ENCODE results near the gene ARSA.

The ARSA gene

DNA sequence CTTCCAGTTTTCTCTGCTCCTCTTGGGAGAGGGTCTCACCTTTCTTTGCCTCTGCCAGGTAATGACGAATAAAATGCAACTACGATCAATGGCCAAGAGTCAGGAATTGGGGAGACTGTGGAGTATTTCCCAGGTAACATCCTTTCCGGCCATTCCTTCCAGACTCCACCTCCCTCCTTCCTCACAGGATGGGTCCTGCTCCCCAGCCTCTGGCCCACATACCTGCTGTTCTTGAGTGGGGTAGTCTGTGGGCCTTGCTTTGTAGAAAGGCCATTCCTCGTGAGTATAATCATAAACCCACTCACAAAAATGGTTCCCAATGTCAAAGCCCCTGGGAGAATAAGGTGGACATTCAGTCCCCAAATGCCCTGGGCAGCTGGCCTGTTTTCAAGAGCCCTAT, 48.2 kb downstream of the ARSA start:
- DNase-seq (ENCODE audit: low read depth) = no peak

DNA sequence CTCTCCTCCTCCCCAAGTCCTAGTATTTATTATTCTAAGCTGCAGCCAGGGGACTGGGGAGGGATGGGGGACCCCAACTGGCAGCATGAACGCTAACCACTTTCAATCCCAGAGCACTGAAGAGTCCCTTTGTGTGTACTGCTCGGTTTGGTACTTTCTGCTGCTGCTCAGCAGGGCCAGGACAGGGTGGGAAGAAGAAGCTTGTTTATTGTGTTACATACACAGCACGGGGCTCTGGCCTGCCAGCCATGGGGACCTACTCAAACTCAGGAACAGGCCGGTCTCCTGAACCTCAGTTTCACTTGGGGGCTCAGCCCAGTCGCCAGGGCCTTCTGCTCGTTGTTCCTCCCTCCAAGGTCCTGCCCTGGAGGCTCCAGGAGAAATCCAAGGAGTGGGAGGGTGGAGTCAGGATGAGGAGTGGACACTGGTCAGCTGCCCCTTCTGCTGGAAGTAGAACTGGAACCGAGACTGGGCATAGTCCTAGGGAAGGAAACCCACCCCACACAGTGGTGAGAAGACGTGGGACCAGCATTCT, 49.1 kb downstream of the ARSA start:
- DNase-seq (ENCODE audit: low read depth) = no peak

DNA sequence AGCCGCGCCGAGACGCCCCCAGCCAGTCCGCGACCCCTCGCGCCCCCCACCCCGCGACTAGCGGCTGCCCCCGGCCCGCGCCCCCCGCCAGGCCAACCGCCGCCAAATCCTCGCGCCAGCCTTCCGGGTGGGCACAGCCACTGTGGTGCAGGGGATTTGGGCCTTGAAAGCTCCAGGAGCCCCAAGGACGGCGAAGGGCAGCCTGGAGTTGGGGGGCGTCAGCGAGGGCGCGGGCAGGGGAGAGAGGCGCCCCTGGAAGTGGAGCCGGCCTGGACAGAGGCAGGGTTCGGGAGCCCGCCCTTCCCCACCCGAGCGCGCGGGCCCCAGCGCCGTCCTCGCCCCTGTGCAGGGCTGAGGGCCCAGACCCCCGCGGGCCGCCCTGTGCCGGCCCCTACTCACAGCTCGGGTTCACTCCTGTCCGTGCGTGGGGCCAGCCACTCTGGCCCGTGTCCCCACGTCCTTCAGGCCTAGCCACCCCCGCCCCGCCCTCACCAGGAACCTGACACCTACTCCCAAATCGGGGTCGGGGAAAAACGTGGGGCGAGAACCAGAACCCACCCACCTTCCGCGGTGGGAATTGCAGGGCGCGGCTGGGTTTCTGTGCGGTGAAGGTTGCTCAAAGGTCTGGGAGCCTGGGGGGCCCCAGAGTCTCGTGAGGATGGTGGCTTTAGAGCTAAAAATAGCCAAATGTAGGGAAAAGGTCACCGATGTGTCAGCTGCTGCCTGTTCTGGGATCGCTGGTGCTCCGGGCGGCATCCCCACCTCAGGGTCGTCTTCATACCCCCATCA, 49.8 kb downstream of the ARSA start, which contains the start of gene CPT1B:
TSS of gene CPT1B (minus strand) at position 441 of the 789 bp plus-strand sequence. CDS start 512 bp downstream, outside the sequence.
- DNase-seq (ENCODE audit: low read depth) = no peak

DNA sequence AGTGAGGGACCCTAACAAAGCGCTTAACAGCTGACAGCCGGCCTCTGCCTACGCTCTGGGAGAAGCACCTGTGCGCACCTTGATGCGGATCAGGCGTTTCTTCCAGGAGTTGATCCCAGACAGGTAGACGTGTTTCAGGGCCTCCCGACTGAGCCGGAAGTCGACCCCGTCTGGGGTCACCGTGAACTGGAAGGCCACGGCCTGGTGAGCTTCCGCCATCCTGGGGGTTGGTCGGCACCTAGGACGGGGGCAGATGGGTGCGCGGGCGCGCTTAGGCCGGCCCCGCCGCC, 50.3 kb downstream of the ARSA start:
- no peak for DNase-seq (ENCODE audit: low read depth)

- no peak for DNase-seq (ENCODE audit: low read depth)
Observed at GRCh38 chr22:50576806-50577696, 50.9 kb downstream of the ARSA start.

DNA sequence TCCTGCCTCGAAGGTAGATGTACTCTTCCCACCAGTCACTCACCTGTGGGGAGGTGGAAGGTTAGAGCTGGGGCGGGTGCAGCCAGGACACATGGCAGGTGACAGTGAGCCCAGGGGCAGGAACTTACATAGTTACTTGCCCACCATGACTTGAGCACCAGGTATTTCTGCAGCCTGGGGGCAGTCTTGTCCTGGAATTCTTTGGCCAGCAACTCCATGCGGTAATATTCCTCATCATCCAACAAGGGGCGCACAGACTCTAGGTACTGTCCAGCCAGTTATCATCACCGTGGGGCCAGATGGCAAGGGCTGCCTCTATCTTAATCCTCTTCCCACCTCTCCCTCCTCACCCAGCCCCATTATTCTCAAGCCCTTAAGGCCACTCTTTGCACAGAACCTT, 51.9 kb downstream of the ARSA start:
- DNase-seq (ENCODE audit: low read depth) = no peak

GRCh38 chr22:50575426-50575941, 52.5 kb downstream of the ARSA start:
- no peak for DNase-seq (ENCODE audit: low read depth)

Data from activated T-cell treated with anti-CD3 and anti-CD28 coated beads for 24 hours (primary cell).